KOPT-K1 (cell line): ENCODE measurements around the gene BATF.

Experiments used
- H3K27ac ChIP-seq: fragments of 200-600 bp; sonication (generic); 2 replicates; pipeline ENCODE4 v1.5.1; 2016; ENCODE audit warnings: antibody characterized with exemption, mild to moderate bottlenecking, low read depth, low read length; ENCODE audit not compliant: poor library complexity, severe bottlenecking
- H3K36me3 ChIP-seq: fragments of 200-600 bp; sonication (generic); 2 replicates; pipeline ENCODE4 v1.5.1; 2017; ENCODE audit warnings: antibody characterized with exemption, mild to moderate bottlenecking, low read length, moderate library complexity; ENCODE audit not compliant: insufficient read depth
- H3K9me3 ChIP-seq: fragments of 200-600 bp; sonication (generic); 2 replicates; pipeline ENCODE4 v1.5.1; 2017; ENCODE audit warnings: antibody characterized with exemption, low read length, mild to moderate bottlenecking; ENCODE audit not compliant: insufficient read depth, poor library complexity, severe bottlenecking

Gene BATF

DNA sequence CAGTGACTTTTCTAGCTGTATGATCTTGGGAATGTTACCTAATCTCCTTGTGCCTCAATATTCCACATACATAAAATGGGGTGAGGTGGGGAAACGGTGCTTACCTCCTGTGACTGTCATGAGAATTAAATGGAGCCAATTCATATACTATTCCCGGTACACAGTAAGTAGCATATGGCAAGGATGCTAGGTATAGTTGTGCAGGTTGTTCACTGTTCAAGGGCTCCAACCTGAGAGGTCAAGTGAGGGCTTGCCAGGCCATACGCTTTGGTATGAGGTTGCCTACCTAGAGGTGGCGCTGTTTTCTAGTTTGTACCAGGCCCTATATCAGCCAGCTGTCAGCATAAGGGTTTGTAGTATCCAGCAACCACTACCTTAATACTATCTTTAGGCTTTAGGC is 3.6 kb upstream of the BATF start:
- Histone ChIP-seq H3K27ac (no peak overlapping the region), H3K9me3 (no peaks in the 10 kb centered on the region), H3K36me3 (no peaks in the 10 kb centered on the region)

DNA sequence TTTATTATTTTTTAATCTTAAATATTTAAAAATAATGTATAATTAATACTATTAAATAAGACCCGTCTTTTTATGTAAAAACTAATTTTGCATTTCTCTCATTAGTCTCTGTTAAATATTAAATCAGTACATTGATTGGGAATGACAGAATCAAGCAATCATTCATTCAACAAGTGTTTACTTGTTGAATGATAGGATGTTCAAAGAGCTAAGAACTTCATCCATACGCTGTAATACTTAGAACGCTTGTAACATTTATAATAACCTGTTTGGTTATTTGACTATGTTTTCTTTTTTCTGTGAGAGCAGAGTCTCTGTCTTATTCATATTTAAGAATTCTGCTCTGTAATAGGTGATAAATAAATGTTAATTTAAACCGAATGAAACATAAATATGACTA is 2.9 kb upstream of the BATF start:
- H3K9me3 ChIP-seq: no peaks in the 10 kb centered on the region
- no peak overlapping the region for H3K27ac ChIP-seq
- no peaks in the 10 kb centered on the region for H3K36me3 ChIP-seq

- no peak overlapping the region for H3K27ac ChIP-seq
These were observed 2.2 kb upstream of the BATF start for GRCh38 chr14:75519826-75520728.

DNA sequence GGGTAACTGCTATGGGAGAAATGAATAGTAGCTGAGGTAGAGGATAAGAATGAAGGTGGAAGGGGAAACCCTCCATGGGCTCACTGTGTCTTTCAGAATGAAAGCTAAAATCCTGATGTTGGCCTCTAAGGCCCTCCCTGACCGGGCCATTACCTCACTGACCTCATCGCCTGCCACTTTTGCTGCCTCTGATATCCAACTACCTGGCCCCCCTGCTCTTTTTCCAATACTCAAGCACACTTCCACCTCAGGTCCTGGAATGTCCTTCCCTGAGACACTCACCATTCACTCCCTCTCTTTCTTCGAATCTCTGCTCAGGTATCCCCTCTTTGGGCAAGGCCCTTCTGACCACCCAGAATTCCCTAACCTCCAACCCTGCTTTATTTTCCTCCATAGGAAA is 1.4 kb upstream of the BATF start:
- peak overlapping the region; percentile 86 for H3K27ac ChIP-seq
- H3K9me3 ChIP-seq: no peaks in the 10 kb centered on the region
- peaks cover 11% of the 10 kb centered on the region for H3K36me3 ChIP-seq

More at GRCh38 chr14:75519826-75520728, 2.2 kb upstream of the BATF start:
- Histone ChIP-seq H3K36me3 (peaks cover 3% of the 10 kb centered on the region), H3K9me3 (no peaks in the 10 kb centered on the region)

DNA sequence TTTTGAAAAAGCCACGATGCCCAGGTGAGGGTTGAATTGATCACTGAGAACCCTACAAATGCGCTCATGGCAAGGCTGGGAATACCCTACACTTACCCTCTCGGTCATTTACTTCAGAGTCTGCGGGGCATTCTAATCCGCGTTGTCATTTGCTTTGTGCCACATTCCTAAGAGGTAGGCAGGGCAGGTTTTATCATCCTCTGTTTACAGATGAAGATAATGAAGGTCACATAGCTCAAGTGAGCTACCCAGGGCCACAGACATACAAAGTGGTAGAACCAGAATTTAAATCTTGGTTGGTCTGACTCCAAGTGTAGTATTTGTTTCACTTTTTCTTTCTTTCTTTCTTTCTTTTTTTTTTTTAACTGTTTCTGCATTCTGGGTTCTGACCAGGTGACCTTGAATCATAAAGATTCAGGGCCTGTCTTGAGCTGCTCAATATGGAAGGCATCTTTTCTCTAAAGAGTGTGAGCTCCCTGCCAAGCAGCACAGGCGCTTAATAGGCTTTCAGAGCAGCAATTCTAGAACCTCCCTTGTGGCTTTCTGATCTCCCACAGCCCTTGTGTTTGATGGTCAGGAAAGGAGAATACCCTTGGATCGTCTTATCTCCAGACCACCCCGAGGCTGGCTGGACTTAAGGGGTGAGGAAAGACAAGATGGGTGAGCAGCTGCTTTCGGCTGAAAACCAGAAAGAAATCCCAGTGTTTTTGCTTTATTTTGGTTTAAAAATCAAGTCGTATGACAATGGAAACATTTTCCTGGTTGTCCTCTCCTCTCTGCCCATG is 662 bp upstream of the BATF start:
- Histone ChIP-seq H3K36me3 (peaks cover 18% of the 10 kb centered on the region), H3K9me3 (no peaks in the 10 kb centered on the region), H3K27ac (peak overlapping the region; percentile 86)

DNA sequence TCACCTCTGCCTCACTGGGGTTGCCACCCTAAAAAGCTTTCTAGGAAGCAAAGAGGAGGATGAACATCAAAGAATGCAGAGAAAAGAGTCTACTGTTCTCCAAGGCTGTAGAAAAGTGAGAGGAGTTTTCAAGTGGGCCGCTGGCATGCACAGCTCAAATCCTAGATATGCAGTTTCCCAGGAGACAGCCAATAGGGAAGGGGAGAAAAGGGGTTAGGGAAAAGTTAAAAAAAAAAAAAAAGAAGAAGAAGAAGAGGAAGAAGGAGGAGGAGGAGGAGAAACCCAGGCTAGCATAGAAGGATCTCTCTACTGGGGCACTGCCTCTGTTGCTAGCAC is 682 bp downstream of the BATF start:
- H3K36me3 ChIP-seq: peaks cover 31% of the 10 kb centered on the region
- peak overlapping the region; percentile 86 for H3K27ac ChIP-seq
- no peaks in the 10 kb centered on the region for H3K9me3 ChIP-seq

DNA sequence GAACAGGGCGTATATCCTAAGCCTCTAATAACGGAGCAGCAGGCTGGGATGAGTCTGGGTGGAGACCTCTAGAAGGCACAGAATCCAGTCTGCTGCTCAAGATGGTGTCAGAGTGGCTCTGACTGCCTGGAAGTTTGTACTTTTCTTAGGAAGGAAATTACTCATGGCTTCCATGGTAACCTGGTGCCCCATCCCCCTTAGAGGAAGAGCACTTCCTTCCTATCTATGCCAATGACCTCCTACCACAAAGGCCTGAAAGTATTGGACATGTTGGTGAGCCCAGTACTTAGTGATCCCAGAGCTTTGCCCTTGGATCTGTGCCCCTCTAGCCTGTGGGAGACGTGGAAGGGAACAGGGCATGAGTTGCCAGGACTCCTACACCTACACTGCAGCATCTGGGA is 1.5 kb downstream of the BATF start:
- Histone ChIP-seq H3K36me3 (peaks cover 37% of the 10 kb centered on the region), H3K27ac (no peak overlapping the region), H3K9me3 (no peaks in the 10 kb centered on the region)

- Histone ChIP-seq H3K9me3 (no peaks in the 10 kb centered on the region), H3K36me3 (peaks cover 46% of the 10 kb centered on the region), H3K27ac (no peak overlapping the region)
These were observed 3.7 kb downstream of the BATF start for GRCh38 chr14:75525969-75526368.

DNA sequence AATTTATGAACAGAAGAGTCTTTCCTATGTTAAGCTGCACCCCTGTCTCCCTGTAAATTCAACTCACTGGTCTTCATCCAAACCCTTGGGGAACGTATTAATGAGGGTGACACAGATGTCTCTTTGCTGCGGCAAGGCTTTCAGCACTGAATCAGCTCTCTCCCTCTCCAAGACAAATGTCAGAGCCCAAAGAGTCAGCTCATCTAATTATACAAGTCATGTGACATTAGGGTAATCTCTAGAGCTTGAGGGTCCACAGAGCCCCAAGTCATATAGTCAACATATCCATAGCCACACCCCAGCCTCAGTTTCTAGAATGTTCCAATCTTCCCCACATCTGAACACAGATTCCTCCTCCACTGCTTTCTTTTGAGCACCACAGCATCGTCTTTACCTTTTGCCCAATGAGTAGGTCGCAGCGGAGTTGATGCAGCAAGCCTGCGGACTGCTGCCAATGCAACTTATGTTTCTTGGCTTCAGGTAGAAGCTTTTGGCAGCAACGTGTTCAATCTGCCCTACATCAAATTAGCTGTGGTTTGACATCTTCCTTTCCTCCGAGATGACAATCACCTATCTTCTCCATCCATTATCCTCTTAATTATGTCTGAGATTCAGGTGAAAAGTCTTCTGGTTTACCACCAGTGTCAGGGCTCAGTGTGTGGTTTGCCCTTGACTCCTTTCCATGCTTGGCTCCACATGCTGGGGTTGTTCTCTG is 5.3 kb downstream of the BATF start:
- H3K36me3 ChIP-seq: peaks cover 56% of the 10 kb centered on the region
- H3K27ac ChIP-seq: no peak overlapping the region
- no peaks in the 10 kb centered on the region for H3K9me3 ChIP-seq

DNA sequence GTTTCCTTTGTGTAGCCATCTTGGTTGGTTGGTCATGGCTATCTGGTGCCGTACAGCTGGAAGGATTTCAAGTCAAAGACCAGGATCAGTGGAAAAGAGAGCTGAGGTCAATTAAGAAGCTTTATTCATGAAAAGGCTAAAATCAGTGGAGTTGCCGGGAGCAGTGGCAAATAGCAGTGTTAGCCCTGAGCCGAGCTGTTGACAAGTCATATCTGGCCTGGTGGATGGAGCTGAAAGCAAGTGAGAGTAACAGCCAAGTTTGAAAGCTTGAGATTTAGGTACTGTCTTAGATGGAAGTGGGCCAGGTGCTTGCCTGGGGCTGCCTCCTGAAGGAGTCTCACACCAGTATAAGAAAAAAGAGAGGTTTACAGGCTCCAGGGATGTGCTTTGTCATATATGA is 9.0 kb downstream of the BATF start:
- H3K36me3 ChIP-seq: peaks cover 41% of the 10 kb centered on the region
- no peak overlapping the region for H3K27ac ChIP-seq
- H3K9me3 ChIP-seq: no peaks in the 10 kb centered on the region

DNA sequence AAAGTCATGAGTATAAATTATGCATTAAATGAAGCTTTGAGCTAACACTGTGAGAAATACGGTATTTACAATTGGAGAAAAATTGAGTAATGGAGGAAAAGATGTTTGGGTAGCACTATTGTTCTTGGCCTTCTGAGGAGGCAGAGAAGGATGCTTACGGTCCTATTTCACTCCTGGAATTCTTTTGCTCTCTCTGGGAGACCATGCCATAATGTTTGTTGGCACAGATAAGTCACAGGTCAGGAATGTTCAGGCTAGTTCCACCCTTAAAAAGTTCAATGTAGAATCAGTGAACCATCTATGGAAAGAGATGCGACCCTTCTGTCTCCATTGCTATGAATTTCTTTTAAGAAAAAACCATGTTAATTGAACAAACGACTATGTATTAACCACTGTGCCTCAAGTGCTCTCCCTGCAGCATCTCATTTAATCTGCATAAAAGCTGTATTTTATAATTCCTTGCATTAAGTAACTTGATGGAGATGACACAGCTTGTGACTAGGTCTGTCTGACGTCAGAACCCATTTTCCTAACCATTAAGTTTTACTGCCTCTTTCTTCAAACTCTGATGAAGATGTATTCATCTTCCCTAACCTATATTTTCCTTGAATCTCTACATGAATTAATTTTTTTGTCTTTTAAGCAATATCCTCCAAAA is 9.5 kb downstream of the BATF start:
- no peaks in the 10 kb centered on the region for H3K9me3 ChIP-seq
- no peak overlapping the region for H3K27ac ChIP-seq
- H3K36me3 ChIP-seq: peaks cover 36% of the 10 kb centered on the region

- Histone ChIP-seq H3K27ac (no peak overlapping the region), H3K9me3 (no peaks in the 10 kb centered on the region), H3K36me3 (peaks cover 17% of the 10 kb centered on the region)
These were observed 11.7 kb downstream of the BATF start for GRCh38 chr14:75533791-75534555.

GRCh38 chr14:75535164-75535898 is 13.1 kb downstream of the BATF start:
- no peaks in the 10 kb centered on the region for H3K9me3 ChIP-seq
- H3K27ac ChIP-seq: no peak overlapping the region
- peaks cover 10% of the 10 kb centered on the region; the same call in 1 of the 2 replicates for H3K36me3 ChIP-seq

GRCh38 chr14:75537071-75537470 is 14.8 kb downstream of the BATF start:
- Histone ChIP-seq H3K27ac (no peak overlapping the region), H3K9me3 (no peaks in the 10 kb centered on the region), H3K36me3 (no peaks in the 10 kb centered on the region)
